OCI-LY3 (cell line): ENCODE data around the gene HNRNPDL.
"Not testable (repeated sequence)": the region's sequence is repeated elsewhere in the genome, so short reads cannot be mapped to it uniquely, and the experiment has no call there.

Experiments used
- CTCF ChIP-seq: fragments of 200-600, 300-600 bp; sonication (generic); IDR thresholded peaks from 2 replicates; pipeline ENCODE4 v1.5.1; 2014; ENCODE audit warnings: antibody characterized with exemption, low read length, low read depth
- EZH2phosphoT487 ChIP-seq: fragments of 200-600 bp; shearing (Covaris generic); IDR thresholded peaks from 2 replicates; pipeline ENCODE4 v1.6.1; 2018; ENCODE audit warnings: antibody characterized with exemption, mixed run types, low read depth

GRCh38 chr4:82415061-82415460, 15.2 kb downstream of the HNRNPDL start:
- not testable (repeated sequence) for TF ChIP-seq EZH2phosphoT487, CTCF
